Breast epithelium (tissue), 3 donors: ENCODE measurements around the gene TACR2.

ENCODE experiments used
- POLR2AphosphoS5 ChIP-seq, 3 donors: sonication (generic); formaldehyde crosslinking; IDR thresholded peaks; one replicate each; pipeline ENCODE4 v1.6.1; 2017; ENCODE audit warnings: antibody characterized with exemption in 3 of 3
- TF ChIP-seq, protein P1 (sequence below), 3 donors: fragments of 450-650 bp; IDR thresholded peaks; one replicate each; pipeline ENCODE4 v1.5.1; 2016 to 2017; ENCODE audit warnings: antibody characterized with exemption in 3 of 3, mild to moderate bottlenecking in 3 of 3, moderate library complexity in 3 of 3

- TF ChIP-seq, protein P1, sequence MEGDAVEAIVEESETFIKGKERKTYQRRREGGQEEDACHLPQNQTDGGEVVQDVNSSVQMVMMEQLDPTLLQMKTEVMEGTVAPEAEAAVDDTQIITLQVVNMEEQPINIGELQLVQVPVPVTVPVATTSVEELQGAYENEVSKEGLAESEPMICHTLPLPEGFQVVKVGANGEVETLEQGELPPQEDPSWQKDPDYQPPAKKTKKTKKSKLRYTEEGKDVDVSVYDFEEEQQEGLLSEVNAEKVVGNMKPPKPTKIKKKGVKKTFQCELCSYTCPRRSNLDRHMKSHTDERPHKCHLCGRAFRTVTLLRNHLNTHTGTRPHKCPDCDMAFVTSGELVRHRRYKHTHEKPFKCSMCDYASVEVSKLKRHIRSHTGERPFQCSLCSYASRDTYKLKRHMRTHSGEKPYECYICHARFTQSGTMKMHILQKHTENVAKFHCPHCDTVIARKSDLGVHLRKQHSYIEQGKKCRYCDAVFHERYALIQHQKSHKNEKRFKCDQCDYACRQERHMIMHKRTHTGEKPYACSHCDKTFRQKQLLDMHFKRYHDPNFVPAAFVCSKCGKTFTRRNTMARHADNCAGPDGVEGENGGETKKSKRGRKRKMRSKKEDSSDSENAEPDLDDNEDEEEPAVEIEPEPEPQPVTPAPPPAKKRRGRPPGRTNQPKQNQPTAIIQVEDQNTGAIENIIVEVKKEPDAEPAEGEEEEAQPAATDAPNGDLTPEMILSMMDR (IDR thresholded peaks at IDR 0.05): no peak
- TF ChIP-seq POLR2AphosphoS5 (IDR thresholded peaks at IDR 0.05): no peak
Measured at GRCh38 chr10:69366738-69367137, 50.0 kb downstream of the TACR2 start.
